B cell (primary cell): ENCODE results near the gene MTMR8. TPM values are rescaled to one million over a fixed set of nuclear protein-coding genes. Genes with fewer than 3 reads are reported as not detected.

ENCODE experiments used
- ATAC-seq: fragments of 200-7000 bp; cut with Tn5 transposase; one replicate; pipeline ENCODE4 v1.10.0; 2021; ENCODE audit warnings: low read depth, mild to moderate bottlenecking, moderate number of reproducible peaks, moderate library complexity
- CTCF ChIA-PET: fragments of 350-600 bp; sonication (Branson Sonifier 250); formaldehyde crosslinking; loops from one replicate; lab custom pipeline; 2021; ENCODE audit warnings: antibody characterized with exemption, inconsistent platforms; lab: Charles Lee
- POLR2A ChIA-PET: fragments of 350-600 bp; sonication (Branson Sonifier 250); formaldehyde crosslinking; loops from one replicate; lab custom pipeline; 2021; ENCODE audit warnings: antibody characterized with exemption; lab: Charles Lee
- DNase-seq: peaks from one replicate; pipeline ENCODE4 v3.0.0; 2013
- H2AFZ ChIP-seq: 2 replicates; pipeline ENCODE4 v1.6.1; 2012; ENCODE audit warnings: mild to moderate bottlenecking, low read depth, low read length; ENCODE audit not compliant: insufficient read depth, poor library complexity, severe bottlenecking
- H3K27ac ChIP-seq, 2 donors: 1 replicate in 1 of 2; 2 replicates in 1 of 2; pipeline ENCODE4 v1.5.1; 2012 to 2013; ENCODE audit warnings: low read length in 2 of 2, mild to moderate bottlenecking in 2 of 2, moderate library complexity in 1 of 2
- H3K27me3 ChIP-seq, 4 experiments: fragments of 200-600 bp in 1 of 4; sonication (generic) in 1 of 4; replicated peaks in 1 of 4; 1 replicate in 2 of 4; 2 replicates in 2 of 4; pipeline versions ENCODE4 v1.6.1 to v1.7.0; 2013 to 2016; ENCODE audit warnings: low read length in 3 of 4, mild to moderate bottlenecking in 2 of 4, mixed read lengths in 1 of 4, moderate library complexity in 1 of 4; ENCODE audit not compliant: insufficient read depth in 4 of 4, control insufficient read depth in 3 of 4; ENCODE audit errors: control extremely low read depth in 1 of 4
- H3K36me3 ChIP-seq, 2 experiments: replicated peaks in 1 of 2; 1 replicate in 1 of 2; 2 replicates in 1 of 2; pipeline versions ENCODE4 v1.6.1 to v1.7.1; 2013; ENCODE audit warnings: low read length in 1 of 2; ENCODE audit not compliant: insufficient read depth in 2 of 2, control insufficient read depth in 1 of 2; ENCODE audit errors: control extremely low read depth in 1 of 2, extremely low read depth in 1 of 2
- H3K4me1 ChIP-seq, 2 donors: fragments of 200-600 bp in 1 of 2; sonication (generic) in 1 of 2; 1 replicate in 1 of 2; 2 replicates in 1 of 2; pipeline versions ENCODE4 v1.5.1 to v1.6.1; 2013 to 2017; ENCODE audit warnings: low read length in 2 of 2; ENCODE audit not compliant: control insufficient read depth in 2 of 2, insufficient read depth in 2 of 2
- H3K4me2 ChIP-seq: replicated peaks from 2 replicates; pipeline ENCODE3; 2012; ENCODE audit warnings: mild to moderate bottlenecking, low read depth, low read length; ENCODE audit not compliant: poor library complexity, severe bottlenecking
- H3K4me3 ChIP-seq, 5 experiments: fragments of 200-600 bp in 1 of 5; sonication (generic) in 1 of 5; 1 replicate in 3 of 5; 2 replicates in 2 of 5; pipeline versions ENCODE4 v1.5.1 to v1.7.0; 2011 to 2016; ENCODE audit warnings: low read length in 4 of 5, mild to moderate bottlenecking in 4 of 5, low read depth in 2 of 5, control low read depth in 1 of 5, moderate library complexity in 1 of 5; ENCODE audit not compliant: insufficient read depth in 1 of 5; ENCODE audit errors: control extremely low read depth in 1 of 5, extremely low read depth in 1 of 5
- H3K79me2 ChIP-seq: fragments of 200-600 bp; sonication (generic); one replicate; pipeline ENCODE4 v1.6.0; 2016; ENCODE audit warnings: low read length; ENCODE audit not compliant: control insufficient read depth, insufficient read depth
- H3K9ac ChIP-seq: fragments of 200-600 bp; sonication (generic); 2 replicates; pipeline ENCODE4 v1.6.1; 2017; ENCODE audit warnings: mild to moderate bottlenecking, low read length, moderate library complexity
- H3K9me3 ChIP-seq, 3 donors: one replicate each; pipeline versions ENCODE4 v1.6.1 to v1.7.1; 2013; ENCODE audit warnings: low read length in 2 of 3; ENCODE audit not compliant: control insufficient read depth in 2 of 3, insufficient read depth in 1 of 3; ENCODE audit errors: control extremely low read depth in 1 of 3
- H4K20me1 ChIP-seq: 2 replicates; pipeline ENCODE4 v1.6.0; 2012; ENCODE audit warnings: mild to moderate bottlenecking, low read length; ENCODE audit not compliant: insufficient read depth, control insufficient read depth, poor library complexity, severe bottlenecking
- H3K27ac Mint-ChIP-seq: one replicate; pipeline ENCODE4 v1.8.0; 2021; ENCODE audit warnings: mixed read lengths
- H3K27me3 Mint-ChIP-seq: one replicate; pipeline ENCODE4 v1.8.0; 2021; ENCODE audit warnings: mixed read lengths
- H3K4me1 Mint-ChIP-seq: one replicate; pipeline ENCODE4 v1.8.0; 2021; ENCODE audit warnings: mixed read lengths
- H3K4me3 Mint-ChIP-seq: one replicate; pipeline ENCODE4 v1.8.0; 2021; ENCODE audit warnings: mixed read lengths
- H3K9me3 Mint-ChIP-seq: one replicate; pipeline ENCODE4 v1.8.0; 2022; ENCODE audit warnings: mixed read lengths; ENCODE audit not compliant: insufficient read depth
- CTCF ChIP-seq: fragments of 200-600 bp; IDR thresholded peaks from one replicate; pipeline ENCODE4 v1.8.0; 2022; ENCODE audit warnings: antibody characterized with exemption, mild to moderate bottlenecking
- EZH2 ChIP-seq: IDR thresholded peaks from 2 replicates; pipeline ENCODE4 v1.6.1; 2012; ENCODE audit warnings: borderline replicate concordance, low read depth, mild to moderate bottlenecking, moderate library complexity, low read length; ENCODE audit not compliant: insufficient read depth, poor library complexity, severe bottlenecking
- WGBS: methylation state at CpG from one replicate; pipeline ENCODE4 v1.1.5; 2013; ENCODE audit warnings: missing lambda C conversion rate; ENCODE audit not compliant: insufficient coverage; 5-methylcytosine and 5-hydroxymethylcytosine counted together
- intact Hi-C: fragments of 100-400 bp; cut with micrococcal nuclease; formaldehyde crosslinking; loops from one replicate; pipeline ENCODE4 v1.10.0; 2022
- polyA plus RNA-seq: library from polyadenylated mRNA; depleted of rRNA; stranded (reverse); fragments of >200 nt; gene quantifications from 2 replicates; pipeline ENCODE4 v1.2.3, GENCODE V29; 2012
- total RNA-seq, 2 donors: library from RNA; stranded (reverse); fragments of 120-200 nt in 1 of 2; gene quantifications; 1 replicate in 1 of 2; 2 replicates in 1 of 2; pipeline versions ENCODE4 v1.2.3 to v1.2.4, GENCODE V29; 2013 to 2022

MTMR8 gene
- total and polyA plus RNA-seq, 2 donors (not counting 1 experiment from before 2014, with no cell fraction given), result 1.8 to 11.8 TPM

GRCh38 chrX:64291123-64291522 is 104.1 kb downstream of the MTMR8 start:
- Histone ChIP-seq H3K4me2 (no peak overlapping the region), H3K27ac (no peak overlapping the region), H3K9me3 (no peaks in the 10 kb centered on the region), H3K27me3 (no peaks in the 10 kb centered on the region), H3K79me2 (no peaks in the 10 kb centered on the region), H3K4me3 (no peak overlapping the region), H2AFZ (no peak overlapping the region), H3K36me3 (no peaks in the 10 kb centered on the region), H3K9ac (no peak overlapping the region), H3K4me1 (no peaks in the 10 kb centered on the region), H4K20me1 (no peaks in the 10 kb centered on the region)
- ChIA-PET CTCF (no interaction called here), POLR2A (no interaction called here)
- no peak overlapping the region for H3K4me3 Mint-ChIP-seq
- H3K27ac Mint-ChIP-seq, result no peak overlapping the region
- H3K9me3 Mint-ChIP-seq, result no peaks in the 10 kb centered on the region
- intact Hi-C loops, result no loop called here
- no peak for DNase-seq
- whole genome bisulfite sequencing, result no CpG with 5 or more reads among the region's 2 CpGs
- no peak for ATAC-seq
- TF ChIP-seq CTCF, result no peak
- no peak for TF ChIP-seq EZH2
- H3K4me1 Mint-ChIP-seq, result no peaks in the 10 kb centered on the region
- no peaks in the 10 kb centered on the region for H3K27me3 Mint-ChIP-seq

- Histone ChIP-seq H4K20me1 (no peaks in the 10 kb centered on the region), H3K27ac (no peak overlapping the region), H3K4me2 (no peak overlapping the region), H3K27me3 (no peaks in the 10 kb centered on the region), H3K36me3 (no peaks in the 10 kb centered on the region), H3K9ac (no peak overlapping the region), H2AFZ (no peak overlapping the region), H3K79me2 (no peaks in the 10 kb centered on the region), H3K4me1 (no peaks in the 10 kb centered on the region), H3K9me3 (no peaks in the 10 kb centered on the region), H3K4me3 (no peak overlapping the region)
- Mint-ChIP-seq H3K27ac (no peak overlapping the region), H3K9me3 (no peaks in the 10 kb centered on the region), H3K27me3 (no peaks in the 10 kb centered on the region), H3K4me1 (no peaks in the 10 kb centered on the region), H3K4me3 (no peak overlapping the region)
- no peak for TF ChIP-seq EZH2
- no peak for TF ChIP-seq CTCF
- intact Hi-C loops, result no loop called here
- ChIA-PET POLR2A (no interaction called here), CTCF (no interaction called here)
- no peak for DNase-seq
- ATAC-seq, result no peak
These were observed 130.0 kb downstream of the MTMR8 start for GRCh38 chrX:64265265-64265664.
